WI38 (cell line): ENCODE results near the gene TPSD1.
"Not testable (repeated sequence)": the region's sequence is repeated elsewhere in the genome, so short reads cannot be mapped to it uniquely, and the experiment has no call there.

Experiments
- H3K4me3 ChIP-seq: 2 replicates; pipeline ENCODE4 v1.5.1; 2011; ENCODE audit warnings: low read depth, mild to moderate bottlenecking, control low read depth, low read length
- CTCF ChIP-seq: IDR thresholded peaks from 2 replicates; pipeline ENCODE4 v1.5.1; 2012; ENCODE audit warnings: low read depth, mild to moderate bottlenecking, control low read depth, low read length

TPSD1 gene

GRCh38 chr16:1237990-1238389 lies 17.9 kb upstream of the TPSD1 start:
- TF ChIP-seq CTCF, result no peak
- no peak overlapping the region for H3K4me3 ChIP-seq

- not testable (repeated sequence) for H3K4me3 ChIP-seq
Observed at GRCh38 chr16:1238909-1239308, 17.0 kb upstream of the TPSD1 start.

- H3K4me3 ChIP-seq, result not testable (repeated sequence)
Observed at GRCh38 chr16:1239575-1239974, 16.3 kb upstream of the TPSD1 start.

GRCh38 chr16:1240436-1240835 lies 15.4 kb upstream of the TPSD1 start, which contains the start of gene TPSAB1:
TPSAB1 (plus strand) TSS chr16:1240705; CDS start chr16:1240939, 234 bp downstream.
- not testable (repeated sequence) for H3K4me3 ChIP-seq

- not testable (repeated sequence) for H3K4me3 ChIP-seq
Observed at GRCh38 chr16:1241081-1241480, 14.8 kb upstream of the TPSD1 start.

GRCh38 chr16:1243363-1243762 lies 12.5 kb upstream of the TPSD1 start:
- H3K4me3 ChIP-seq, result not testable (repeated sequence)

GRCh38 chr16:1243907-1244850 lies 11.7 kb upstream of the TPSD1 start:
- H3K4me3 ChIP-seq, result not testable (repeated sequence)

- no peak overlapping the region for H3K4me3 ChIP-seq
- TF ChIP-seq CTCF, result no peak
Observed at GRCh38 chr16:1244881-1245280, 11.0 kb upstream of the TPSD1 start.

- no peak overlapping the region for H3K4me3 ChIP-seq
- no peak for TF ChIP-seq CTCF
Observed at GRCh38 chr16:1245452-1246020, 10.3 kb upstream of the TPSD1 start.

- not testable (repeated sequence) for H3K4me3 ChIP-seq
Observed at GRCh38 chr16:1247903-1248537, 7.8 kb upstream of the TPSD1 start.

GRCh38 chr16:1249031-1249755 lies 6.7 kb upstream of the TPSD1 start:
- H3K4me3 ChIP-seq, result not testable (repeated sequence)

- H3K4me3 ChIP-seq, result not testable (repeated sequence)
Observed at GRCh38 chr16:1253701-1254364, 2.0 kb upstream of the TPSD1 start.

- H3K4me3 ChIP-seq, result not testable (repeated sequence)
Observed at GRCh38 chr16:1254821-1255220, 1.0 kb upstream of the TPSD1 start.

- not testable (repeated sequence) for H3K4me3 ChIP-seq
Observed at GRCh38 chr16:1256296-1256873, 516 bp downstream of the TPSD1 start.
